ENCODE measurements around the gene WDR5.

Gene WDR5

GRCh38 chr9:134130503-134131375 is 5.1 kb upstream of the WDR5 start:
- DNase-seq = peak; percentile 58

- no peak for DNase-seq
Measured at GRCh38 chr9:134131471-134132207, 4.2 kb upstream of the WDR5 start.

GRCh38 chr9:134132208-134132870 is 3.5 kb upstream of the WDR5 start:
- DNase-seq = no peak

GRCh38 chr9:134134949-134135342 is 936 bp upstream of the WDR5 start:
- no peak for DNase-seq

GRCh38 chr9:134136118-134136995 is 475 bp downstream of the WDR5 start:
- peak; percentile 55 for DNase-seq

- DNase-seq = no peak
Measured at GRCh38 chr9:134136996-134137299, 1.1 kb downstream of the WDR5 start.

GRCh38 chr9:134138292-134138691 is 2.4 kb downstream of the WDR5 start:
- no peak for DNase-seq

GRCh38 chr9:134139081-134139480 is 3.2 kb downstream of the WDR5 start:
- no peak for DNase-seq

- DNase-seq = no peak
Measured at GRCh38 chr9:134141906-134142305, 6.0 kb downstream of the WDR5 start.

- no peak for DNase-seq
Measured at GRCh38 chr9:134144801-134145200, 8.9 kb downstream of the WDR5 start.

- DNase-seq = no peak
Measured at GRCh38 chr9:134145262-134145661, 9.4 kb downstream of the WDR5 start.

- DNase-seq = no peak
Measured at GRCh38 chr9:134146774-134147493, 11.1 kb downstream of the WDR5 start.

GRCh38 chr9:134149380-134149779 is 13.5 kb downstream of the WDR5 start:
- DNase-seq = no peak

GRCh38 chr9:134150557-134151214 is 14.8 kb downstream of the WDR5 start:
- DNase-seq = no peak

- DNase-seq = peak; percentile 45
Measured at GRCh38 chr9:134152022-134152448, 16.2 kb downstream of the WDR5 start.

- no peak for DNase-seq
Measured at GRCh38 chr9:134152488-134152887, 16.6 kb downstream of the WDR5 start.

- no peak for DNase-seq
Measured at GRCh38 chr9:134153450-134153849, 17.6 kb downstream of the WDR5 start.

GRCh38 chr9:134154262-134154701 is 18.4 kb downstream of the WDR5 start:
- no peak for DNase-seq

- DNase-seq = no peak
Measured at GRCh38 chr9:134155812-134156377, 20.0 kb downstream of the WDR5 start.

GRCh38 chr9:134156564-134157377 is 20.9 kb downstream of the WDR5 start:
- DNase-seq = no peak
